Astrocyte of the spinal cord (primary cell): ENCODE data around the gene ACOT11.
A peak's percentile ranks its signal among the peaks of the same experiment; 100 is the strongest.

Experiments
- DNase-seq: peaks from one replicate; pipeline ENCODE4 v3.0.0; 2011; ENCODE audit warnings: low read depth, low spot score
- H3K4me3 ChIP-seq: 2 replicates; pipeline ENCODE4 v1.5.1; 2011; ENCODE audit warnings: low read depth, mild to moderate bottlenecking, low read length, moderate library complexity
- CTCF ChIP-seq: IDR thresholded peaks from 2 replicates; pipeline ENCODE4 v1.5.1; 2012; ENCODE audit warnings: low read depth, mild to moderate bottlenecking, low read length, inconsistent platforms
- in situ Hi-C: cut with HindIII; loops from 2 replicates; pipeline ENCODE4 v1.10.0; 2017; ENCODE audit warnings: low sequenced_read_pairs

Gene ACOT11

GRCh38 chr1:54583307-54583686, 35.3 kb downstream of the ACOT11 start:
- DNase-seq: no peak
- in situ Hi-C loops: no loop called here
- H3K4me3 ChIP-seq: no peak overlapping the region
- TF ChIP-seq CTCF: no peak

GRCh38 chr1:54583871-54584270, 35.8 kb downstream of the ACOT11 start:
- in situ Hi-C loops: no loop called here
- no peak for TF ChIP-seq CTCF
- H3K4me3 ChIP-seq: no peak overlapping the region
- no peak for DNase-seq

- TF ChIP-seq CTCF: no peak
- DNase-seq: no peak
- in situ Hi-C loops: no loop called here
- no peak overlapping the region for H3K4me3 ChIP-seq
Measured at GRCh38 chr1:54584575-54584974, 36.5 kb downstream of the ACOT11 start.

- no peak for DNase-seq
- in situ Hi-C loops: no loop called here
Measured at GRCh38 chr1:54585181-54586066, 37.4 kb downstream of the ACOT11 start.

GRCh38 chr1:54588377-54588776, 40.3 kb downstream of the ACOT11 start:
- no peak overlapping the region for H3K4me3 ChIP-seq
- in situ Hi-C loops: no loop called here
- no peak for DNase-seq
- TF ChIP-seq CTCF: no peak

More at GRCh38 chr1:54585181-54586066, 37.4 kb downstream of the ACOT11 start:
- H3K4me3 ChIP-seq: no peak overlapping the region
- no peak for TF ChIP-seq CTCF

- in situ Hi-C loops: no loop called here
- H3K4me3 ChIP-seq: no peak overlapping the region
- TF ChIP-seq CTCF: no peak
- DNase-seq: peak; percentile 28
Measured at GRCh38 chr1:54591127-54591756, 43.2 kb downstream of the ACOT11 start.
